ENCODE results near the gene SPATA9.
A peak's percentile ranks its signal among the peaks of the same experiment; 100 is the strongest.

Gene SPATA9

DNA sequence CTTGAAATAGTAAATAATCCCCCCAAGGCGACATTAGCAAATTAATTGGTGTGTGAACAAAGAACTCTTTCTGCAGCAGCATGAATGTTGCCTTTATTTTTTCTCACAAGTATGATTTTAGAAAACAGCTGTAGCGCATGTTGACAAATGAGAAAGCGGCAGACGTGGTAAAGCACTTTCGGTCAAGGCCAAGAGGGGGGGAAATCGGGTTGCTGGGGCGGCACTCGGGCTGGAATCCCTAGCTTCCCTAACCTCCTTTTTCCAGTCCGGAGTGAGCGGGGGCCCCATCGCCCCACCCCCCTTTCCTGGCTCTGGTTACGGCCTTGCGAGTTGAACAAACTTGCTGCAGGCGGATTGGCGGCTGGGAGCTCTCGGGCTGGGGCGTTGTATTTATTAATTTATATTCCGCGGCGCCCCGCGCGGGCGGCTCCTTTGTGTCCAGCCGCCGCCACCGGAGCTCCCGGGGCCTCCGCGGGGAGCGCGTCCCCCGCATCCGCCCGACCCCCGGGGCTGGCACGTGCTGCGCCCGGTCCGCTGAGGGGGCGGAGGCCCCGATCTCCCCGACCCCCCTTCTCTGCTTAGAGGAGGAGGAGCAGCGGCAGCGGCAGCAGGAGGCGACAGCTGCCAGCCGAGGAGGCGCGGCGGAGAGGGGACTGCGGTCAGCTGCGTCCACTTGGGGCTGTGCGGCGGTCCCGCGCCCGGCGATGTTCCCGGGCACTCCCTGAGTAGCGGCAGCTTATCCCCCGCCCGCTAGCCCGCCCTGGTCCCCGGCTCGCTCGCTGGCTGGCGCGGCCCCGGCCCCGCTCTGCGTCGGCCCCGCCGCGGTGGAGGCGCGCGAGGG is 48.2 kb upstream of the SPATA9 start, which contains the start of gene RHOBTB3:
RHOBTB3 (plus strand) TSS at position 607 of the 841 bp plus-strand sequence. CDS start 347 bp downstream, outside the sequence.
- 0 out of 2 replicates have a peak, but pooled peaks have one; percentile 10 for TF ChIP-seq ISL1 (CRISPR knock-in tag; IDR thresholded peaks at IDR 0.05)
- no peak for TF ChIP-seq ZNF8 (CRISPR knock-in tag; IDR thresholded peaks at IDR 0.05)
- TF ChIP-seq ZFP3 (CRISPR knock-in tag; IDR thresholded peaks at IDR 0.05), result no peak
- no peak for TF ChIP-seq ZFP30 (CRISPR knock-in tag; IDR thresholded peaks at IDR 0.05)
- no peak for TF ChIP-seq POU6F1 (CRISPR knock-in tag; IDR thresholded peaks at IDR 0.05; ENCODE audit: borderline replicate concordance, low read depth)
- TF ChIP-seq CSDC2 (CRISPR knock-in tag; IDR thresholded peaks at IDR 0.05), result no peak
- no peak for TF ChIP-seq RARB (CRISPR knock-in tag; IDR thresholded peaks at IDR 0.05)
- no peak for TF ChIP-seq ZC3H10 (CRISPR knock-in tag; IDR thresholded peaks at IDR 0.05)
- TF ChIP-seq SNAI2 (CRISPR knock-in tag; IDR thresholded peaks at IDR 0.05), result no peak
- no peak for TF ChIP-seq CREB5 (CRISPR knock-in tag; IDR thresholded peaks at IDR 0.05; ENCODE audit: low read depth)
- TF ChIP-seq OSR1 (CRISPR knock-in tag; IDR thresholded peaks at IDR 0.05), result no peak
- TF ChIP-seq, protein P1, sequence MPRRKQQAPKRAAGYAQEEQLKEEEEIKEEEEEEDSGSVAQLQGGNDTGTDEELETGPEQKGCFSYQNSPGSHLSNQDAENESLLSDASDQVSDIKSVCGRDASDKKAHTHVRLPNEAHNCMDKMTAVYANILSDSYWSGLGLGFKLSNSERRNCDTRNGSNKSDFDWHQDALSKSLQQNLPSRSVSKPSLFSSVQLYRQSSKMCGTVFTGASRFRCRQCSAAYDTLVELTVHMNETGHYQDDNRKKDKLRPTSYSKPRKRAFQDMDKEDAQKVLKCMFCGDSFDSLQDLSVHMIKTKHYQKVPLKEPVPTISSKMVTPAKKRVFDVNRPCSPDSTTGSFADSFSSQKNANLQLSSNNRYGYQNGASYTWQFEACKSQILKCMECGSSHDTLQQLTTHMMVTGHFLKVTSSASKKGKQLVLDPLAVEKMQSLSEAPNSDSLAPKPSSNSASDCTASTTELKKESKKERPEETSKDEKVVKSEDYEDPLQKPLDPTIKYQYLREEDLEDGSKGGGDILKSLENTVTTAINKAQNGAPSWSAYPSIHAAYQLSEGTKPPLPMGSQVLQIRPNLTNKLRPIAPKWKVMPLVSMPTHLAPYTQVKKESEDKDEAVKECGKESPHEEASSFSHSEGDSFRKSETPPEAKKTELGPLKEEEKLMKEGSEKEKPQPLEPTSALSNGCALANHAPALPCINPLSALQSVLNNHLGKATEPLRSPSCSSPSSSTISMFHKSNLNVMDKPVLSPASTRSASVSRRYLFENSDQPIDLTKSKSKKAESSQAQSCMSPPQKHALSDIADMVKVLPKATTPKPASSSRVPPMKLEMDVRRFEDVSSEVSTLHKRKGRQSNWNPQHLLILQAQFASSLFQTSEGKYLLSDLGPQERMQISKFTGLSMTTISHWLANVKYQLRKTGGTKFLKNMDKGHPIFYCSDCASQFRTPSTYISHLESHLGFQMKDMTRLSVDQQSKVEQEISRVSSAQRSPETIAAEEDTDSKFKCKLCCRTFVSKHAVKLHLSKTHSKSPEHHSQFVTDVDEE (CRISPR knock-in tag; IDR thresholded peaks at IDR 0.05), result no peak
- TF ChIP-seq PATZ1 (CRISPR knock-in tag; IDR thresholded peaks at IDR 0.05; ENCODE audit: borderline replicate concordance), result peak; percentile 96; the same call in 1 of the 2 replicates
- peak; percentile 71; the same call in 1 of the 2 replicates for TF ChIP-seq ARNTL (CRISPR knock-in tag; IDR thresholded peaks at IDR 0.05; ENCODE audit: borderline replicate concordance, low read depth)
- no peak for TF ChIP-seq ZNF565 (CRISPR knock-in tag; conservative IDR thresholded peaks at IDR 0.05; ENCODE audit: low read depth)
- peak; percentile 37; the same call in 1 of the 2 replicates for TF ChIP-seq TCF4 (CRISPR knock-in tag; IDR thresholded peaks at IDR 0.05; ENCODE audit: borderline replicate concordance)
- TF ChIP-seq ZNF70 (CRISPR knock-in tag; IDR thresholded peaks at IDR 0.05), result 0 out of 2 replicates have a peak, but pooled peaks have one; percentile 6
- TF ChIP-seq GLIS3 (CRISPR knock-in tag; IDR thresholded peaks at IDR 0.05), result no peak
- peak; percentile 69 for ATAC-seq

GRCh38 chr5:95730011-95730700 is 47.4 kb upstream of the SPATA9 start:
- peak; percentile 4; the same call in 1 of the 3 replicates for ATAC-seq
- TF ChIP-seq TCF4 (CRISPR knock-in tag; IDR thresholded peaks at IDR 0.05; ENCODE audit: borderline replicate concordance), result no peak
- TF ChIP-seq TOX (CRISPR knock-in tag; IDR thresholded peaks at IDR 0.05; ENCODE audit: borderline replicate concordance), result no peak
- no peak for TF ChIP-seq ZNF8 (CRISPR knock-in tag; IDR thresholded peaks at IDR 0.05)
- no peak for TF ChIP-seq ZFP30 (CRISPR knock-in tag; IDR thresholded peaks at IDR 0.05)
- no peak for TF ChIP-seq PATZ1 (CRISPR knock-in tag; IDR thresholded peaks at IDR 0.05; ENCODE audit: borderline replicate concordance)
- TF ChIP-seq ZFP3 (CRISPR knock-in tag; IDR thresholded peaks at IDR 0.05), result no peak

Data from SK-N-SH treated with all-trans-retinoic acid at 6 μM for 48 hours (cell line).